Hepatocyte (in vitro differentiated cells): Measurements from ENCODE around the gene DSG3. TPM values are rescaled to one million over a fixed set of nuclear protein-coding genes. Genes with fewer than 3 reads are reported as not detected.

Source experiments
- DNase-seq: peaks from one replicate; pipeline ENCODE4 v3.0.0-alpha.2; 2016; ENCODE audit warnings: low spot score
- H2AFZ ChIP-seq: fragments of 200-600 bp; sonication (generic); 2 replicates; pipeline ENCODE4 v1.6.0; 2016; ENCODE audit warnings: antibody characterized with exemption, mild to moderate bottlenecking
- H3K27ac ChIP-seq: fragments of 200-600 bp; sonication (generic); 2 replicates; pipeline ENCODE4 v1.5.1; 2016; ENCODE audit warnings: mild to moderate bottlenecking
- H3K27me3 ChIP-seq: fragments of 200-600 bp; sonication (generic); 2 replicates; pipeline ENCODE4 v1.6.1; 2016
- H3K36me3 ChIP-seq: fragments of 200-600 bp; sonication (generic); replicated peaks from 2 replicates; pipeline ENCODE4 v1.5.1; 2016; ENCODE audit warnings: low read depth; ENCODE audit not compliant: insufficient read depth
- H3K4me1 ChIP-seq: fragments of 200-600 bp; sonication (generic); 2 replicates; pipeline ENCODE4 v1.5.1; 2016; ENCODE audit warnings: mild to moderate bottlenecking, moderate library complexity; ENCODE audit not compliant: insufficient read depth
- H3K4me2 ChIP-seq: fragments of 200-600 bp; sonication (generic); 2 replicates; pipeline ENCODE4 v1.6.0; 2016
- H3K4me3 ChIP-seq: fragments of 200-600 bp; sonication (generic); 2 replicates; pipeline ENCODE4 v1.5.1; 2016; ENCODE audit warnings: mild to moderate bottlenecking
- H3K79me2 ChIP-seq: fragments of 200-600 bp; sonication (generic); 2 replicates; pipeline ENCODE4 v1.6.0; 2017; ENCODE audit warnings: mild to moderate bottlenecking
- H3K9me2 ChIP-seq: fragments of 200-600 bp; sonication (generic); replicated peaks from 2 replicates; pipeline ENCODE4 v1.6.0; 2017; ENCODE audit warnings: mild to moderate bottlenecking; ENCODE audit not compliant: insufficient read depth
- H3K9me3 ChIP-seq: fragments of 200-600 bp; sonication (generic); 2 replicates; pipeline ENCODE4 v1.5.1; 2016; ENCODE audit warnings: low read depth, mild to moderate bottlenecking
- H4K20me1 ChIP-seq: fragments of 200-600 bp; sonication (generic); 2 replicates; pipeline ENCODE4 v1.6.0; 2016; ENCODE audit warnings: mild to moderate bottlenecking; ENCODE audit not compliant: insufficient read depth, poor library complexity, severe bottlenecking
- EZH2 ChIP-seq: fragments of 200-600 bp; sonication (generic); IDR thresholded peaks from 2 replicates; pipeline ENCODE4 v1.6.1; 2016; ENCODE audit warnings: antibody characterized with exemption, mild to moderate bottlenecking, borderline replicate concordance
- EZH2phosphoT487 ChIP-seq: fragments of 200-600 bp; sonication (generic); IDR thresholded peaks from one replicate; pipeline ENCODE4 v1.6.1; 2018; ENCODE audit warnings: antibody characterized with exemption, mild to moderate bottlenecking, low read depth, moderate library complexity; ENCODE audit not compliant: unreplicated experiment, severe bottlenecking
- WGBS: methylation state at CpG from one replicate; pipeline ENCODE4 v1.1.6; 2016; ENCODE audit warnings: low lambda C conversion rate; ENCODE audit errors: missing lambda C conversion rate; 5-methylcytosine and 5-hydroxymethylcytosine counted together
- polyA plus RNA-seq: library from polyadenylated mRNA; unstranded; fragments of >200 nt; fragmentation: Nextera tagmentation; extraction: Ambion mirVana; gene quantifications from 2 replicates; pipeline ENCODE4 v1.2.1, GENCODE V29; 2016
- total RNA-seq: library from RNA; depleted of rRNA; stranded (reverse); fragments of >200 nt; gene quantifications from 2 replicates; pipeline ENCODE4 v1.2.3, GENCODE V29; 2014
- TF ChIP-seq, protein P1 (sequence below): fragments of 200-600 bp; sonication (generic); IDR thresholded peaks from 2 replicates; pipeline ENCODE4 v1.5.1; 2016; ENCODE audit warnings: antibody characterized with exemption, mild to moderate bottlenecking; ENCODE audit not compliant: poor library complexity

Gene DSG3
- total and polyA plus RNA-seq, 2 experiments from 2014 or later = 0.43 TPM; not detected in 1

DNA sequence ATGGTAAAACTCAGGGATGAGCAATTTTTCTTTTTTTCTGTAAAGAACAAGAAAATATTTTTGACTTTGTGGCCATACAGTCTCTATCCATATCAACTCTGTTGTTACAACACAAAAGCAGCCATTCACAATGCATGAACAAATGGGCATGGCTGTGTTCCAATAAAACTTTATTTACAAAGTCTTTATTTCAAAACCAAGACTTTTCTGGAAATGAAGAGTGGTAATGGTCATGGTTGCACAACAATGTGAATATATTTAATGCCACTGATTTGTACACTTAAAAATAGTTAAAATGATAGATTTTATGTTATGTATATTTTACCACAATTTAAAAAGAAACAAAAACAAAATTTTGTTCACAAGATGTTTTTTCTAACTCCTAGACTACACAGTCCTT lies 1.6 kb upstream of the DSG3 start:
- TF ChIP-seq, protein P1, sequence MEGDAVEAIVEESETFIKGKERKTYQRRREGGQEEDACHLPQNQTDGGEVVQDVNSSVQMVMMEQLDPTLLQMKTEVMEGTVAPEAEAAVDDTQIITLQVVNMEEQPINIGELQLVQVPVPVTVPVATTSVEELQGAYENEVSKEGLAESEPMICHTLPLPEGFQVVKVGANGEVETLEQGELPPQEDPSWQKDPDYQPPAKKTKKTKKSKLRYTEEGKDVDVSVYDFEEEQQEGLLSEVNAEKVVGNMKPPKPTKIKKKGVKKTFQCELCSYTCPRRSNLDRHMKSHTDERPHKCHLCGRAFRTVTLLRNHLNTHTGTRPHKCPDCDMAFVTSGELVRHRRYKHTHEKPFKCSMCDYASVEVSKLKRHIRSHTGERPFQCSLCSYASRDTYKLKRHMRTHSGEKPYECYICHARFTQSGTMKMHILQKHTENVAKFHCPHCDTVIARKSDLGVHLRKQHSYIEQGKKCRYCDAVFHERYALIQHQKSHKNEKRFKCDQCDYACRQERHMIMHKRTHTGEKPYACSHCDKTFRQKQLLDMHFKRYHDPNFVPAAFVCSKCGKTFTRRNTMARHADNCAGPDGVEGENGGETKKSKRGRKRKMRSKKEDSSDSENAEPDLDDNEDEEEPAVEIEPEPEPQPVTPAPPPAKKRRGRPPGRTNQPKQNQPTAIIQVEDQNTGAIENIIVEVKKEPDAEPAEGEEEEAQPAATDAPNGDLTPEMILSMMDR = no peak
- TF ChIP-seq EZH2phosphoT487 = no peak
- no peak for TF ChIP-seq EZH2
- no peaks in the 10 kb centered on the region for H3K9me2 ChIP-seq
- no peaks in the 10 kb centered on the region for H4K20me1 ChIP-seq
- H3K4me3 ChIP-seq = no peak overlapping the region
- no peaks in the 10 kb centered on the region for H3K79me2 ChIP-seq
- H3K4me1 ChIP-seq = no peaks in the 10 kb centered on the region
- H3K27ac ChIP-seq = no peak overlapping the region
- H3K9me3 ChIP-seq = no peaks in the 10 kb centered on the region
- no peaks in the 10 kb centered on the region for H3K36me3 ChIP-seq
- no peaks in the 10 kb centered on the region for H3K27me3 ChIP-seq
- no peak overlapping the region for H2AFZ ChIP-seq
- no peak for DNase-seq
- H3K4me2 ChIP-seq = no peak overlapping the region

DNA sequence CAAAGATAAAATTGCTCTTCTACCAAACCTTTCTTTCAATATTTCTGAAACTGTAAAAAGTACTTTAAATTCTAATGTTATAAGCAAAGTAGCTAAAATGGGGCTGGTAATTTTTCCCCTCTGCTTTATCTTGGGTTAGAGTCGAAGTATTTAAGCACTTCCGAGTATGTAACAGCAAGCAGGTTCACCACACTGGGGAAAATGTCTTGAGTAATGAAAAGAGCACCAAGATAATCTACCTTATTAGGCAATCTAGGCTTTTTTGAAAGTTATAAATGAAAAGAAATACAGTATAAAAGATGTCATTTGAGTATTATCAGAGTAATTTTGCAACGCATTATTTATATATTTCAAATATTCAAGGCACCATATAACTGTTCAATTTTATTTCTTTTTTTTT lies 687 bp upstream of the DSG3 start:
- Histone ChIP-seq H3K36me3 (no peaks in the 10 kb centered on the region), H3K4me1 (no peaks in the 10 kb centered on the region), H3K27me3 (no peaks in the 10 kb centered on the region), H3K9me3 (no peaks in the 10 kb centered on the region), H4K20me1 (no peaks in the 10 kb centered on the region), H3K79me2 (no peaks in the 10 kb centered on the region), H3K27ac (no peak overlapping the region), H3K4me2 (no peak overlapping the region), H3K9me2 (no peaks in the 10 kb centered on the region), H2AFZ (no peak overlapping the region), H3K4me3 (no peak overlapping the region)
- DNase-seq = no peak
- TF ChIP-seq, protein P1 = no peak
- TF ChIP-seq EZH2 (no peak), EZH2phosphoT487 (no peak)
- 83% methylated on average over 3 of the region's 3 CpGs for WGBS

DNA sequence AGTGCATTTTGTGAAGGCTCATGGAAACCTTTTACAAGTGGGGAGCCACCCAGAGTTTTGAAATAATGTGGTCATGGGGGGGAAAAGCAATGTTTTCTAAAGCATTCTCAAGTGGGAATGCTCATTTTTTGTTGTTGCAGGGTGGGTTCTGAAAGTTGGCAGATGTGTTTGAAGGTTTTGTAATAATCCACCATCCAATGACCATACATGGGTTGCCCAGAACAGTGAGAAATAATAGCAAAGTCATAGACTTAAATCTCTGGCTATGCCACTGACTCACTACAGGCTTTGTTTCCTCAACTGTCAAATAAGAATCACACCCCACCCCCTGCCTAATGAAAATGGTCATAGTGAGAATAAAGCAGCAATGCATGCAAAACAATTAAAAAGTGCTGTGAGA lies 2.9 kb downstream of the DSG3 start:
- Histone ChIP-seq H3K27me3 (no peaks in the 10 kb centered on the region), H3K4me1 (no peaks in the 10 kb centered on the region), H3K9me2 (no peaks in the 10 kb centered on the region), H2AFZ (no peak overlapping the region), H3K9me3 (no peaks in the 10 kb centered on the region), H3K79me2 (no peaks in the 10 kb centered on the region), H3K27ac (no peak overlapping the region), H3K36me3 (no peaks in the 10 kb centered on the region), H3K4me2 (no peak overlapping the region), H4K20me1 (no peaks in the 10 kb centered on the region), H3K4me3 (no peak overlapping the region)
- TF ChIP-seq EZH2 (no peak), EZH2phosphoT487 (no peak)
- TF ChIP-seq, protein P1 = no peak
- no peak for DNase-seq

DNA sequence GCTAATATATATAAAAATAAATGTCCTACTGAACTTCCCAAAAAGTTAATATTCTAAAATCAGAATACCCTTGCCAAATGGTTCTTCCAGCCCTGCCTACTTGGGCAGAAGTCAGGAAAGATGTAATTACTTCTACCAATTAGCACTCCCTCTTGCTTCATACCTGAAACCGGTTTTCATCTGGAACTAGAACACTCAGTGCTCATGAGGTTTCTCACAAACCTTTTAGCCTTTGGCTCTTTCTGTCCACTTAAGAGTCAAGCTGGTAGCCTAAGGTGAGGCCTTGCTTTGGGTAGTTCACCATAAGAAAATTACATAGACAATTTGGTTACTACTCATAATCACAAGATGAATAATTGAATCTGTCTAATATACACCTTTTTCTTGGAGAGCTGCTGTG lies 4.1 kb downstream of the DSG3 start:
- no peak for DNase-seq
- H4K20me1 ChIP-seq = no peaks in the 10 kb centered on the region
- no peak overlapping the region for H3K27ac ChIP-seq
- no peaks in the 10 kb centered on the region for H3K9me3 ChIP-seq
- H3K9me2 ChIP-seq = no peaks in the 10 kb centered on the region
- H2AFZ ChIP-seq = no peak overlapping the region
- no peaks in the 10 kb centered on the region for H3K27me3 ChIP-seq
- 68% methylated on average over 1 of the region's 1 CpG for WGBS
- H3K4me3 ChIP-seq = no peak overlapping the region
- H3K36me3 ChIP-seq = no peaks in the 10 kb centered on the region
- TF ChIP-seq EZH2phosphoT487 (no peak), EZH2 (no peak)
- TF ChIP-seq, protein P1 = no peak
- H3K4me2 ChIP-seq = no peak overlapping the region
- no peaks in the 10 kb centered on the region for H3K79me2 ChIP-seq
- H3K4me1 ChIP-seq = no peaks in the 10 kb centered on the region
